K562 (cell line): ENCODE measurements around the gene GPR42. TPM values are rescaled to one million over a fixed set of nuclear protein-coding genes. Genes with fewer than 3 reads are reported as not detected.

Experiments used
- ATAC-seq: fragments of 200-7000 bp; cut with Tn5 transposase; 3 replicates; pipeline ENCODE4 v1.9.1; 2020; ENCODE audit warnings: moderate library complexity
- BruUV-seq: library from RNA; stranded (reverse); fragments of 400-500 nt; replicated peaks from 2 replicates; lab custom pipeline; 2021; lab: Mats Ljungman, UMichigan
- CTCF ChIA-PET: fragments of 300-600 bp; formaldehyde crosslinking; extraction: SDS; loops from one replicate; lab custom pipeline; 2021; ENCODE audit warnings: low intra/inter-chr PET ratio; lab: Yijun Ruan, JAX
- POLR2A ChIA-PET: fragments of 300-600, 350-650 bp; sonication (Branson Sonifier 250); formaldehyde crosslinking; extraction: SDS; loops from one replicate; lab custom pipeline; 2021; ENCODE audit warnings: antibody characterized with exemption, inconsistent platforms; lab: Yijun Ruan, JAX
- DNase-seq, 4 experiments: peaks; one replicate each; pipeline versions ENCODE4 v3.0.0 to v3.0.0-alpha.2; 2011 to 2018; ENCODE audit warnings: low spot score in 3 of 4, mixed read lengths in 3 of 4; ENCODE audit errors: extremely low read depth in 1 of 4
- FAIRE-seq: peaks from 2 replicates; lab custom pipeline; 2011; peaks lifted over from hg19 to GRCh38; lab: Jason Lieb, UNC
- H2AFZ ChIP-seq: 2 replicates; pipeline ENCODE4 v1.6.0; 2011; ENCODE audit warnings: low read depth, low read length, control low read depth, inconsistent platforms
- H3K27ac ChIP-seq: fragments of 200-600 bp; 3 replicates; pipeline ENCODE4 v1.8.0; 2011; ENCODE audit warnings: low read depth, mild to moderate bottlenecking, control low read depth, inconsistent platforms, low read length, moderate library complexity, mixed read lengths; ENCODE audit errors: extremely low read depth
- H3K27me3 ChIP-seq, 2 experiments: fragments of 300-600 bp in 1 of 2; 2 replicates in 1 of 2; 3 replicates in 1 of 2; pipeline versions ENCODE4 v1.6.0 to v1.8.0; 2011; ENCODE audit warnings: inconsistent platforms in 2 of 2, low read length in 2 of 2, mild to moderate bottlenecking in 1 of 2, mixed read lengths in 1 of 2, moderate library complexity in 1 of 2; ENCODE audit not compliant: control insufficient read depth in 2 of 2, insufficient read depth in 2 of 2
- H3K36me3 ChIP-seq: fragments of 300-600 bp; 3 replicates; pipeline ENCODE4 v1.8.0; 2011; ENCODE audit warnings: mild to moderate bottlenecking, low read length, inconsistent platforms; ENCODE audit not compliant: control insufficient read depth, insufficient read depth
- H3K4me1 ChIP-seq, 2 experiments: fragments of 200-600 bp in 1 of 2; replicated peaks in 1 of 2; 2 replicates in 1 of 2; 3 replicates in 1 of 2; pipeline versions ENCODE4 v1.5.1 to v1.8.0; 2011; ENCODE audit warnings: inconsistent platforms in 2 of 2, low read length in 2 of 2, mild to moderate bottlenecking in 1 of 2, mixed read lengths in 1 of 2, moderate library complexity in 1 of 2; ENCODE audit not compliant: control insufficient read depth in 2 of 2, insufficient read depth in 2 of 2
- H3K4me2 ChIP-seq: 2 replicates; pipeline ENCODE4 v1.6.1; 2011; ENCODE audit warnings: low read length, control low read depth, inconsistent platforms, mixed read lengths; ENCODE audit not compliant: insufficient read depth
- H3K4me3 ChIP-seq: fragments of 200-600 bp; sonication (generic), shearing (Covaris generic); 2 replicates; pipeline ENCODE4 v1.5.1; 2016; ENCODE audit warnings: control low read depth, inconsistent platforms
- H3K79me2 ChIP-seq: fragments of 200-600 bp; 3 replicates; pipeline ENCODE4 v1.8.0; 2011; ENCODE audit warnings: low read length, inconsistent platforms; ENCODE audit not compliant: control insufficient read depth, insufficient read depth
- H3K9ac ChIP-seq, 2 experiments: 2 replicates each; pipeline versions ENCODE4 v1.6.0 to v1.6.1; 2011; ENCODE audit warnings: low read depth in 2 of 2, low read length in 2 of 2, control low read depth in 1 of 2, inconsistent platforms in 1 of 2, mild to moderate bottlenecking in 1 of 2, mixed read lengths in 1 of 2; ENCODE audit not compliant: insufficient read depth in 1 of 2
- H3K9me1 ChIP-seq: one replicate; pipeline ENCODE4 v1.6.0; 2011; ENCODE audit warnings: inconsistent platforms, mild to moderate bottlenecking, low read length, moderate library complexity; ENCODE audit not compliant: control insufficient read depth, insufficient read depth
- H3K9me3 ChIP-seq: replicated peaks from 2 replicates; pipeline ENCODE4 v1.5.1; 2011; ENCODE audit warnings: low read depth, low read length, inconsistent platforms; ENCODE audit not compliant: control insufficient read depth, insufficient read depth
- H4K20me1 ChIP-seq: replicated peaks from 2 replicates; pipeline ENCODE4 v1.6.1; 2011; ENCODE audit warnings: low read length, inconsistent platforms, mixed read lengths; ENCODE audit not compliant: control insufficient read depth, insufficient read depth
- ETV5 ChIP-seq: sonication (generic); formaldehyde crosslinking; IDR thresholded peaks from 2 replicates; pipeline ENCODE4 v1.4.0; 2020; ENCODE audit warnings: low read depth, mild to moderate bottlenecking, missing genetic modification reagents
- ZNF668 ChIP-seq: fragments of 250-450 bp; sonication (Bioruptor Pico); IDR thresholded peaks from 2 replicates; pipeline ENCODE4 v1.8.0; 2022; ENCODE audit warnings: mild to moderate bottlenecking, inconsistent platforms
- ZNF76 ChIP-seq: fragments of 250-450 bp; sonication (Bioruptor Pico); IDR thresholded peaks from 2 replicates; pipeline ENCODE4 v1.4.0; 2020; ENCODE audit warnings: mild to moderate bottlenecking, moderate library complexity, borderline replicate concordance
- WGBS: fragments of 100-300 bp; shearing (Covaris generic); methylation state at CpG from one replicate; pipeline ENCODE4 v1.1.6; 2016; ENCODE audit warnings: low coverage, mixed read lengths; ENCODE audit not compliant: insufficient coverage; ENCODE audit errors: missing lambda C conversion rate; 5-methylcytosine and 5-hydroxymethylcytosine counted together
- in situ Hi-C: fragments of 300-500 bp; cut with MboI; formaldehyde crosslinking; loops from 4 replicates; pipeline ENCODE4 v1.15.0; 2018; ENCODE audit warnings: inconsistent platforms, mixed read lengths
- intact Hi-C: fragments of 100-400 bp; cut with micrococcal nuclease; formaldehyde crosslinking; loops from 2 replicates; pipeline ENCODE4 v1.14.2; 2022
- polyA plus RNA-seq, 8 experiments: library from polyadenylated mRNA; depleted of rRNA in 4 of 8; stranded (reverse) in 5 of 8; unstranded in 3 of 8; fragments of >200 nt; fragmentation: Nextera tagmentation in 2 of 8; fragmentation: Illumina TruSeq in 1 of 8; extraction: Ambion mirVana in 2 of 8; extraction: Trizol in 1 of 8; gene quantifications; 2 replicates each; pipeline versions ENCODE4 v1.2.1 to v1.2.3, GENCODE V29; 2011 to 2014; ENCODE audit warnings: inconsistent platforms in 1 of 8, missing spikeins in 1 of 8
- total RNA-seq, 7 experiments: library from RNA; depleted of rRNA in 6 of 7; stranded (reverse); fragments of >200 nt in 6 of 7; fragmentation: Illumina TruSeq in 2 of 7; extraction: Trizol in 2 of 7; gene quantifications; 2 replicates each; pipeline versions ENCODE4 v1.2.1 to v1.2.3, GENCODE V29; 2011 to 2021; ENCODE audit warnings: low replicate concordance in 1 of 7
- TF ChIP-seq, protein P1 (sequence below): IDR thresholded peaks from 2 replicates; pipeline ENCODE4 v1.6.1; 2011; ENCODE audit not compliant: insufficient read length; ENCODE audit errors: extremely low read depth

Gene GPR42
- total and polyA plus RNA-seq, 9 of the 15 experiments (the other 6 are each of a cell fraction or from before 2014, with no cell fraction given): not detected

- Histone ChIP-seq H3K9me3 (no peaks in the 10 kb centered on the region), H3K27me3 (no peaks in the 10 kb centered on the region), H3K79me2 (no peaks in the 10 kb centered on the region), H3K9me1 (no peaks in the 10 kb centered on the region), H3K9ac (no peak overlapping the region), H3K4me1 (peaks cover 2 to 14% of the 10 kb centered on the region in 2 experiments; a peak in 3 of 5 replicates), H3K36me3 (no peaks in the 10 kb centered on the region), H3K4me2 (no peak overlapping the region), H4K20me1 (no peaks in the 10 kb centered on the region), H3K27ac (no peak overlapping the region), H2AFZ (no peak overlapping the region), H3K4me3 (no peak overlapping the region)
- POLR2A ChIA-PET: interaction anchor here (0.9 kb wide), 1 partner anchor 8 kb away, joined by 4 read pairs; no protein-coding TSS in a partner anchor
- in situ Hi-C loops: loop anchor here (10.0 kb wide), 1 partner anchor 59 kb away; no protein-coding TSS in a partner anchor
- TF ChIP-seq ZNF76 (CRISPR knock-in tag) (no peak), ETV5 (CRISPR knock-in tag) (no peak), ZNF668 (CRISPR knock-in tag) (no peak)
- TF ChIP-seq, protein P1, sequence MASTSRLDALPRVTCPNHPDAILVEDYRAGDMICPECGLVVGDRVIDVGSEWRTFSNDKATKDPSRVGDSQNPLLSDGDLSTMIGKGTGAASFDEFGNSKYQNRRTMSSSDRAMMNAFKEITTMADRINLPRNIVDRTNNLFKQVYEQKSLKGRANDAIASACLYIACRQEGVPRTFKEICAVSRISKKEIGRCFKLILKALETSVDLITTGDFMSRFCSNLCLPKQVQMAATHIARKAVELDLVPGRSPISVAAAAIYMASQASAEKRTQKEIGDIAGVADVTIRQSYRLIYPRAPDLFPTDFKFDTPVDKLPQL: no peak
- intact Hi-C loops: no loop called here
- ATAC-seq: no peak
- BruUV-seq: no TSS peak
- CTCF ChIA-PET: no interaction called here
- DNase-seq: no peak
- FAIRE-seq: no peak
- 73% methylated on average over 9 of the region's 10 CpGs for WGBS
Observed at GRCh38 chr19:35334144-35334753, 36.6 kb upstream of the GPR42 start.
